ENCODE measurements around the gene ATP5F1D. TPM values are rescaled to one million over a fixed set of nuclear protein-coding genes. Genes with fewer than 3 reads are reported as not detected.

The ATP5F1D gene
- total and polyA plus RNA-seq, 2 of the 13 experiments (the other 11 are each of a cell fraction or from before 2014, with no cell fraction given): 39.4 to 78.7 TPM

GRCh38 chr19:1269478-1270212 is 28.1 kb downstream of the ATP5F1D start (continued):
- TF ChIP-seq, protein P1, sequence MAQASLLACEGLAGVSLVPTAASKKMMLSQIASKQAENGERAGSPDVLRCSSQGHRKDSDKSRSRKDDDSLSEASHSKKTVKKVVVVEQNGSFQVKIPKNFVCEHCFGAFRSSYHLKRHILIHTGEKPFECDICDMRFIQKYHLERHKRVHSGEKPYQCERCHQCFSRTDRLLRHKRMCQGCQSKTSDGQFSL (CRISPR knock-in tag; IDR thresholded peaks at IDR 0.05): peak; percentile 72; the same call in 1 of the 2 replicates
- no peak for TF ChIP-seq SMARCE1 (IDR thresholded peaks at IDR 0.05; ENCODE audit: borderline replicate concordance)
- no peak for TF ChIP-seq NFE2L1 (CRISPR knock-in tag; IDR thresholded peaks at IDR 0.05; ENCODE audit: borderline replicate concordance)
- TF ChIP-seq ZNF33A (CRISPR knock-in tag; IDR thresholded peaks at IDR 0.05; ENCODE audit: borderline replicate concordance): no peak
- no peak for TF ChIP-seq ZNF281 (CRISPR knock-in tag; IDR thresholded peaks at IDR 0.05; ENCODE audit: borderline replicate concordance)
- TF ChIP-seq CENPX (CRISPR knock-in tag; IDR thresholded peaks at IDR 0.05): no peak
- peak; percentile 33; the same call in 1 of the 2 replicates for TF ChIP-seq NFKBIZ (CRISPR knock-in tag; IDR thresholded peaks at IDR 0.05)
- peak; percentile 53; the same call in 1 of the 2 replicates for TF ChIP-seq PHF20 (CRISPR knock-in tag; IDR thresholded peaks at IDR 0.05)
- 0 out of 2 replicates have a peak, but pooled peaks have one; percentile 49 for TF ChIP-seq CC2D1A (CRISPR knock-in tag; IDR thresholded peaks at IDR 0.05)
- 0 out of 2 replicates have a peak, but pooled peaks have one; percentile 67 for TF ChIP-seq ZNF34 (CRISPR knock-in tag; IDR thresholded peaks at IDR 0.05; ENCODE audit: borderline replicate concordance)
- no peak for TF ChIP-seq ZNF792 (CRISPR knock-in tag; IDR thresholded peaks at IDR 0.05)
- TF ChIP-seq HMGXB4 (CRISPR knock-in tag; IDR thresholded peaks at IDR 0.05; ENCODE audit: borderline replicate concordance in 1 of 2, low read depth in 1 of 2): peak in 1 of 2 experiments; percentile 38; a peak in 2 of 4 replicates
- TF ChIP-seq, protein P2, sequence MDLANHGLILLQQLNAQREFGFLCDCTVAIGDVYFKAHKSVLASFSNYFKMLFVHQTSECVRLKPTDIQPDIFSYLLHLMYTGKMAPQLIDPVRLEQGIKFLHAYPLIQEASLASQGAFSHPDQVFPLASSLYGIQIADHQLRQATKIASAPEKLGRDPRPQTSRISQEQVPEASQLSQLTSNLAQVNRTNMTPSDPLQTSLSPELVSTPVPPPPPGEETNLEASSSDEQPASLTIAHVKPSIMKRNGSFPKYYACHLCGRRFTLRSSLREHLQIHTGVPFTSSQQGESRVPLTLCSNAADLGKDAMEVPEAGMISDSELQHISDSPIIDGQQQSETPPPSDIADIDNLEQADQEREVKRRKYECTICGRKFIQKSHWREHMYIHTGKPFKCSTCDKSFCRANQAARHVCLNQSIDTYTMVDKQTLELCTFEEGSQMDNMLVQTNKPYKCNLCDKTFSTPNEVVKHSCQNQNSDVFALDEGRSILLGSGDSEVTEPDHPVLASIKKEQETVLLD (CRISPR knock-in tag; IDR thresholded peaks at IDR 0.05; ENCODE audit: low read depth): no peak; the same call in none of the 2 replicates
- TF ChIP-seq POLR2G (IDR thresholded peaks at IDR 0.05; ENCODE audit: low read depth, low read length): peak; percentile 78
- peak; percentile 52; the same call in 1 of the 2 replicates for TF ChIP-seq HES4 (CRISPR knock-in tag; IDR thresholded peaks at IDR 0.05; ENCODE audit: borderline replicate concordance)
- TF ChIP-seq, protein P3, sequence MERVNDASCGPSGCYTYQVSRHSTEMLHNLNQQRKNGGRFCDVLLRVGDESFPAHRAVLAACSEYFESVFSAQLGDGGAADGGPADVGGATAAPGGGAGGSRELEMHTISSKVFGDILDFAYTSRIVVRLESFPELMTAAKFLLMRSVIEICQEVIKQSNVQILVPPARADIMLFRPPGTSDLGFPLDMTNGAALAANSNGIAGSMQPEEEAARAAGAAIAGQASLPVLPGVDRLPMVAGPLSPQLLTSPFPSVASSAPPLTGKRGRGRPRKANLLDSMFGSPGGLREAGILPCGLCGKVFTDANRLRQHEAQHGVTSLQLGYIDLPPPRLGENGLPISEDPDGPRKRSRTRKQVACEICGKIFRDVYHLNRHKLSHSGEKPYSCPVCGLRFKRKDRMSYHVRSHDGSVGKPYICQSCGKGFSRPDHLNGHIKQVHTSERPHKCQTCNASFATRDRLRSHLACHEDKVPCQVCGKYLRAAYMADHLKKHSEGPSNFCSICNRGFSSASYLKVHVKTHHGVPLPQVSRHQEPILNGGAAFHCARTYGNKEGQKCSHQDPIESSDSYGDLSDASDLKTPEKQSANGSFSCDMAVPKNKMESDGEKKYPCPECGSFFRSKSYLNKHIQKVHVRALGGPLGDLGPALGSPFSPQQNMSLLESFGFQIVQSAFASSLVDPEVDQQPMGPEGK (CRISPR knock-in tag; IDR thresholded peaks at IDR 0.05): no peak; the same call in 1 of the 2 replicates
- TF ChIP-seq ZNF562 (CRISPR knock-in tag; IDR thresholded peaks at IDR 0.05; ENCODE audit: borderline replicate concordance): no peak

Measured in HepG2 (cell line).